Measurements from ENCODE around the gene PATJ.
"Not testable (repeated sequence)": the region's sequence is repeated elsewhere in the genome, so short reads cannot be mapped to it uniquely, and the experiment has no call there.

The PATJ gene

GRCh38 chr1:61875198-61875597, 132.9 kb downstream of the PATJ start:
- Histone ChIP-seq H3K9ac (ENCODE audit: low read length) (no peak overlapping the region), H3K4me2 (ENCODE audit: low read length, poor library complexity, severe bottlenecking) (no peak overlapping the region), H2BK12ac (ENCODE audit: low read length in 2 of 2) (no peak overlapping the region), H3K18ac (ENCODE audit: low read depth in 1 of 2, low read length in 2 of 2) (no peak overlapping the region), H2BK120ac (ENCODE audit: low read depth, low read length) (no peak overlapping the region), H2BK5ac (ENCODE audit: low read depth, low read length, poor library complexity, severe bottlenecking) (no peak overlapping the region), H2AK5ac (ENCODE audit: low read length, severe bottlenecking) (no peak overlapping the region), H4K91ac (ENCODE audit: low read length) (no peak overlapping the region), H3K23ac (ENCODE audit: low read length in 2 of 2) (no peak overlapping the region), H3K27me3 (ENCODE audit: control insufficient read depth in 1 of 2, insufficient read depth in 1 of 2, low read length in 2 of 2) (no peaks in the 10 kb centered on the region), H3K14ac (ENCODE audit: low read length in 2 of 2) (no peak overlapping the region), H2BK15ac (ENCODE audit: low read depth, poor library complexity, severe bottlenecking) (no peak overlapping the region), H3K9me3 (ENCODE audit: control insufficient read depth, low read length) (no peaks in the 10 kb centered on the region), H3K4ac (ENCODE audit: low read depth in 1 of 2, low read length in 2 of 2) (no peak overlapping the region), H3K36me3 (ENCODE audit: control insufficient read depth in 1 of 2, insufficient read depth in 2 of 2, low read depth in 1 of 2, low read length in 2 of 2) (peaks cover 0 to 5% of the 10 kb centered on the region in 2 experiments), H3K4me1 (ENCODE audit: control insufficient read depth, insufficient read depth, low read depth, low read length) (no peaks in the 10 kb centered on the region), H3K4me3 (ENCODE audit: insufficient read depth in 1 of 2, low read depth in 1 of 2, low read length in 2 of 2) (no peak overlapping the region), H3K79me1 (replicated peaks; ENCODE audit: low read length, poor library complexity, severe bottlenecking) (no peaks in the 10 kb centered on the region), H3K27ac (ENCODE audit: low read length, poor library complexity, severe bottlenecking) (no peak overlapping the region), H4K8ac (ENCODE audit: low read length) (no peak overlapping the region), H2AFZ (ENCODE audit: low read depth, low read length) (no peak overlapping the region)
- no CpG with 5 or more reads among the region's 2 CpGs for WGBS
- DNase-seq: no peak

- not testable (repeated sequence) for DNase-seq; H3K23ac ChIP-seq (ENCODE audit: low read length in 2 of 2); H3K36me3 ChIP-seq (ENCODE audit: control insufficient read depth in 1 of 2, insufficient read depth in 2 of 2, low read depth in 1 of 2, low read length in 2 of 2); H3K4ac ChIP-seq (ENCODE audit: low read depth in 1 of 2, low read length in 2 of 2); H2BK5ac ChIP-seq (ENCODE audit: low read depth, low read length, poor library complexity, severe bottlenecking); H2BK15ac ChIP-seq (ENCODE audit: low read depth, poor library complexity, severe bottlenecking); H3K18ac ChIP-seq (ENCODE audit: low read depth in 1 of 2, low read length in 2 of 2); H3K9ac ChIP-seq (ENCODE audit: low read length); H3K14ac ChIP-seq (ENCODE audit: low read length in 2 of 2); H3K27ac ChIP-seq (ENCODE audit: low read length, poor library complexity, severe bottlenecking); H2AFZ ChIP-seq (ENCODE audit: low read depth, low read length); H3K4me1 ChIP-seq (ENCODE audit: control insufficient read depth, insufficient read depth, low read depth, low read length); H3K4me2 ChIP-seq (ENCODE audit: low read length, poor library complexity, severe bottlenecking); H4K91ac ChIP-seq (ENCODE audit: low read length); H4K8ac ChIP-seq (ENCODE audit: low read length); H3K9me3 ChIP-seq (ENCODE audit: control insufficient read depth, low read length); H3K27me3 ChIP-seq (ENCODE audit: control insufficient read depth in 1 of 2, insufficient read depth in 1 of 2, low read length in 2 of 2); H2AK5ac ChIP-seq (ENCODE audit: low read length, severe bottlenecking); H3K79me1 ChIP-seq (replicated peaks; ENCODE audit: low read length, poor library complexity, severe bottlenecking); H2BK12ac ChIP-seq (ENCODE audit: low read length in 2 of 2); H2BK120ac ChIP-seq (ENCODE audit: low read depth, low read length); H3K4me3 ChIP-seq (ENCODE audit: insufficient read depth in 1 of 2, low read depth in 1 of 2, low read length in 2 of 2)
- 83% methylated on average over 4 of the region's 5 CpGs for WGBS
Measured at GRCh38 chr1:61879887-61880474, 137.7 kb downstream of the PATJ start.

- Histone ChIP-seq H2BK12ac (ENCODE audit: low read length in 2 of 2) (no peak overlapping the region), H3K18ac (ENCODE audit: low read depth in 1 of 2, low read length in 2 of 2) (no peak overlapping the region), H4K8ac (ENCODE audit: low read length) (no peak overlapping the region), H2AK5ac (ENCODE audit: low read length, severe bottlenecking) (no peak overlapping the region), H3K4ac (ENCODE audit: low read depth in 1 of 2, low read length in 2 of 2) (no peak overlapping the region), H4K91ac (ENCODE audit: low read length) (no peak overlapping the region), H3K27ac (ENCODE audit: low read length, poor library complexity, severe bottlenecking) (no peak overlapping the region), H2BK5ac (ENCODE audit: low read depth, low read length, poor library complexity, severe bottlenecking) (no peak overlapping the region), H3K9me3 (ENCODE audit: control insufficient read depth, low read length) (no peaks in the 10 kb centered on the region), H3K14ac (ENCODE audit: low read length in 2 of 2) (no peak overlapping the region), H2BK15ac (ENCODE audit: low read depth, poor library complexity, severe bottlenecking) (no peak overlapping the region), H3K36me3 (ENCODE audit: control insufficient read depth in 1 of 2, insufficient read depth in 2 of 2, low read depth in 1 of 2, low read length in 2 of 2) (no peaks in the 10 kb centered on the region), H3K4me2 (ENCODE audit: low read length, poor library complexity, severe bottlenecking) (no peak overlapping the region), H3K4me3 (ENCODE audit: insufficient read depth in 1 of 2, low read depth in 1 of 2, low read length in 2 of 2) (no peak overlapping the region), H2BK120ac (ENCODE audit: low read depth, low read length) (no peak overlapping the region), H3K79me1 (replicated peaks; ENCODE audit: low read length, poor library complexity, severe bottlenecking) (no peaks in the 10 kb centered on the region), H3K4me1 (ENCODE audit: control insufficient read depth, insufficient read depth, low read depth, low read length) (no peaks in the 10 kb centered on the region), H3K23ac (ENCODE audit: low read length in 2 of 2) (no peak overlapping the region), H2AFZ (ENCODE audit: low read depth, low read length) (no peak overlapping the region), H3K27me3 (ENCODE audit: control insufficient read depth in 1 of 2, insufficient read depth in 1 of 2, low read length in 2 of 2) (no peaks in the 10 kb centered on the region), H3K9ac (ENCODE audit: low read length) (no peak overlapping the region)
- WGBS: 88% methylated on average over 3 of the region's 3 CpGs
- DNase-seq: no peak
Measured at GRCh38 chr1:61887076-61887867, 145.0 kb downstream of the PATJ start.

GRCh38 chr1:61887931-61888564, 145.8 kb downstream of the PATJ start:
- no peak overlapping the region for H2BK12ac ChIP-seq (ENCODE audit: low read length in 2 of 2)
- H3K27ac ChIP-seq (ENCODE audit: low read length, poor library complexity, severe bottlenecking): no peak overlapping the region
- no peaks in the 10 kb centered on the region for H3K9me3 ChIP-seq (ENCODE audit: control insufficient read depth, low read length)
- H4K91ac ChIP-seq (ENCODE audit: low read length): no peak overlapping the region
- no peaks in the 10 kb centered on the region for H3K79me1 ChIP-seq (replicated peaks; ENCODE audit: low read length, poor library complexity, severe bottlenecking)
- no peak overlapping the region for H2BK5ac ChIP-seq (ENCODE audit: low read depth, low read length, poor library complexity, severe bottlenecking)
- H3K14ac ChIP-seq (ENCODE audit: low read length in 2 of 2): no peak overlapping the region
- H4K8ac ChIP-seq (ENCODE audit: low read length): no peak overlapping the region
- H3K4ac ChIP-seq (ENCODE audit: low read depth in 1 of 2, low read length in 2 of 2): no peak overlapping the region
- H3K9ac ChIP-seq (ENCODE audit: low read length): no peak overlapping the region
- no peak overlapping the region for H3K4me2 ChIP-seq (ENCODE audit: low read length, poor library complexity, severe bottlenecking)
- H3K4me1 ChIP-seq (ENCODE audit: control insufficient read depth, insufficient read depth, low read depth, low read length): no peaks in the 10 kb centered on the region
- H3K4me3 ChIP-seq (ENCODE audit: insufficient read depth in 1 of 2, low read depth in 1 of 2, low read length in 2 of 2): no peak overlapping the region
- no peak overlapping the region for H3K23ac ChIP-seq (ENCODE audit: low read length in 2 of 2)
- H2AK5ac ChIP-seq (ENCODE audit: low read length, severe bottlenecking): no peak overlapping the region
- 72% methylated on average over 6 of the region's 7 CpGs for WGBS
- DNase-seq: no peak
- H2AFZ ChIP-seq (ENCODE audit: low read depth, low read length): no peak overlapping the region
- H2BK15ac ChIP-seq (ENCODE audit: low read depth, poor library complexity, severe bottlenecking): no peak overlapping the region
- no peak overlapping the region for H3K18ac ChIP-seq (ENCODE audit: low read depth in 1 of 2, low read length in 2 of 2)
- H3K27me3 ChIP-seq (ENCODE audit: control insufficient read depth in 1 of 2, insufficient read depth in 1 of 2, low read length in 2 of 2): no peaks in the 10 kb centered on the region
- H2BK120ac ChIP-seq (ENCODE audit: low read depth, low read length): no peak overlapping the region
- no peaks in the 10 kb centered on the region for H3K36me3 ChIP-seq (ENCODE audit: control insufficient read depth in 1 of 2, insufficient read depth in 2 of 2, low read depth in 1 of 2, low read length in 2 of 2)

Data from mesenchymal stem cell (in vitro differentiated cells and primary cell).